GM12865 (cell line): Measurements from ENCODE around the gene MIGA2.

ENCODE experiments used
- DNase-seq: peaks from one replicate; pipeline ENCODE4 v3.0.0; 2010; ENCODE audit warnings: low read depth
- H3K4me3 ChIP-seq: 2 replicates; pipeline ENCODE4 v1.5.1; 2011; ENCODE audit warnings: mild to moderate bottlenecking, low read depth, low read length, control low read depth
- CTCF ChIP-seq: IDR thresholded peaks from 2 replicates; pipeline ENCODE4 v1.5.1; 2011; ENCODE audit warnings: low read length, control low read depth, low read depth, inconsistent platforms; ENCODE audit not compliant: insufficient read depth; ENCODE audit errors: missing control alignments

Gene MIGA2

GRCh38 chr9:129104051-129104450 lies 67.6 kb downstream of the MIGA2 start:
- TF ChIP-seq CTCF, result no peak
- H3K4me3 ChIP-seq, result no peak overlapping the region
- DNase-seq, result no peak

GRCh38 chr9:129105857-129106694 lies 69.7 kb downstream of the MIGA2 start:
- H3K4me3 ChIP-seq, result no peak overlapping the region
- DNase-seq, result no peak
- TF ChIP-seq CTCF, result no peak

- DNase-seq, result no peak
- no peak for TF ChIP-seq CTCF
- no peak overlapping the region for H3K4me3 ChIP-seq
Observed at GRCh38 chr9:129107651-129108050, 71.2 kb downstream of the MIGA2 start.

- H3K4me3 ChIP-seq, result no peak overlapping the region
- TF ChIP-seq CTCF, result no peak
- no peak for DNase-seq
Observed at GRCh38 chr9:129108083-129108804, 71.8 kb downstream of the MIGA2 start.

GRCh38 chr9:129108805-129109536 lies 72.5 kb downstream of the MIGA2 start:
- H3K4me3 ChIP-seq, result no peak overlapping the region
- TF ChIP-seq CTCF, result no peak
- DNase-seq, result no peak

GRCh38 chr9:129109537-129109903 lies 73.1 kb downstream of the MIGA2 start:
- DNase-seq, result peak; percentile 29
- TF ChIP-seq CTCF, result no peak
- H3K4me3 ChIP-seq, result no peak overlapping the region
